Psoas muscle (tissue), 8 donors: Measurements from ENCODE around the gene PARP2. TPM values are rescaled to one million over a fixed set of nuclear protein-coding genes. Genes with fewer than 3 reads are reported as not detected.

ENCODE experiments used
- ATAC-seq, 4 donors: fragments of 200-7000 bp; cut with Tn5 transposase; one replicate each; pipeline ENCODE4 v1.9.1; 2020; ENCODE audit warnings: moderate library complexity in 3 of 4, mild to moderate bottlenecking in 2 of 4
- DNase-seq, 2 donors: peaks; one replicate each; pipeline ENCODE4 v3.0.0-alpha.2; 2020
- H3K27ac ChIP-seq: fragments of 200-600 bp; one replicate; pipeline ENCODE4 v1.8.0; 2022
- H3K27me3 ChIP-seq, 3 donors: fragments of 200-600 bp in 1 of 3; one replicate each; pipeline versions ENCODE4 v1.6.1 to v1.8.0; 2013 to 2022; ENCODE audit warnings: low read length in 2 of 3, mild to moderate bottlenecking in 2 of 3, moderate library complexity in 1 of 3; ENCODE audit not compliant: insufficient read depth in 3 of 3
- H3K36me3 ChIP-seq, 2 donors: fragments of 200-600 bp in 1 of 2; one replicate each; pipeline versions ENCODE4 v1.6.1 to v1.8.0; 2013 to 2022; ENCODE audit warnings: low read depth in 1 of 2, mild to moderate bottlenecking in 1 of 2, moderate library complexity in 1 of 2; ENCODE audit not compliant: insufficient read depth in 1 of 2
- H3K4me1 ChIP-seq: fragments of 200-600 bp; one replicate; pipeline ENCODE4 v1.8.0; 2022
- H3K4me3 ChIP-seq: fragments of 200-600 bp; one replicate; pipeline ENCODE4 v1.8.0; 2022; ENCODE audit warnings: mild to moderate bottlenecking
- H3K9me3 ChIP-seq: fragments of 200-600 bp; one replicate; pipeline ENCODE4 v1.8.0; 2022
- CTCF ChIP-seq: fragments of 200-600 bp; IDR thresholded peaks from one replicate; pipeline ENCODE4 v1.8.0; 2022; ENCODE audit warnings: antibody characterized with exemption
- WGBS, 3 donors: extraction: QIAGEN DNeasy Blood & Tissue Kit; methylation state at CpG; one replicate each; pipeline versions ENCODE4 v1.1.6 to v1.1.7; 2013; 5-methylcytosine and 5-hydroxymethylcytosine counted together
- intact Hi-C, 2 donors: fragments of 100-400 bp; cut with DNase I; formaldehyde crosslinking; loops; one replicate each; pipeline versions ENCODE4 v1.11.0 to v1.14.2; 2022
- polyA plus RNA-seq, 3 donors: library from polyadenylated mRNA; stranded (reverse); fragments of 200-250 nt; gene quantifications; one replicate each; pipeline ENCODE4 v1.2.3, GENCODE V29; 2013
- total RNA-seq, 4 donors: library from RNA; stranded (reverse); fragmentation: NEBNext Ultra II Directional in 2 of 4; extraction: Animal tissue kit (Norgen Biotek cat#: 25700) in 2 of 4; gene quantifications; one replicate each; pipeline versions ENCODE4 v1.2.1 to v1.2.4, GENCODE V29; 2021 to 2023
- donor health status: healthy with polysubstance abuse.
- donor health status: DM: no; HTN: no; CAD: no; lungs with moderate emphysema.
- donor health status: Bipolar disorder and iron deficiency.
- donor health status: healthy.
- donor health status: DM: yes; HTN: yes; CAD: no.
- donor health status: DM: no; HTN: no; CAD: no.
- donor health status: DM: no; HTN: no; CAD: no.
- donor health status: DM: yes; HTN: yes; CAD: no.

Gene PARP2
- total and polyA plus RNA-seq, 7 donors: 10.2 to 30.1 (median 14.7) TPM

GRCh38 chr14:20380681-20381080 lies 37.2 kb downstream of the PARP2 start:
- no peak overlapping the region for H3K27ac ChIP-seq
- no peak for TF ChIP-seq CTCF
- H3K4me3 ChIP-seq: no peak overlapping the region
- no peak for DNase-seq
- 84 to 88% (median 88%) methylated on average over 6 of the region's 6 CpGs for WGBS, 3 donors
- H3K4me1 ChIP-seq: no peaks in the 10 kb centered on the region
- intact Hi-C loops: no loop called here
- ATAC-seq: no peak
- no peaks in the 10 kb centered on the region for H3K9me3 ChIP-seq
- no peaks in the 10 kb centered on the region for H3K27me3 ChIP-seq
- H3K36me3 ChIP-seq: peaks cover 13 to 100% of the 10 kb centered on the region in 2 donors

- no peak overlapping the region for H3K27ac ChIP-seq
- H3K36me3 ChIP-seq: peaks cover 17 to 100% of the 10 kb centered on the region in 2 donors
- DNase-seq: no peak
- intact Hi-C loops: no loop called here
- no peaks in the 10 kb centered on the region for H3K27me3 ChIP-seq
- no peaks in the 10 kb centered on the region for H3K4me1 ChIP-seq
- no peak overlapping the region for H3K4me3 ChIP-seq
- 80 to 86% (median 82%) methylated on average over 7 of the region's 7 CpGs for WGBS, 3 donors
- no peak for TF ChIP-seq CTCF
- no peaks in the 10 kb centered on the region for H3K9me3 ChIP-seq
- no peak for ATAC-seq
Measured at GRCh38 chr14:20381341-20381740, 37.9 kb downstream of the PARP2 start.

- TF ChIP-seq CTCF: no peak
- Histone ChIP-seq H3K4me3 (no peak overlapping the region), H3K27ac (no peak overlapping the region), H3K4me1 (no peaks in the 10 kb centered on the region), H3K9me3 (no peaks in the 10 kb centered on the region), H3K27me3 (no peaks in the 10 kb centered on the region), H3K36me3 (peaks cover 16 to 100% of the 10 kb centered on the region in 2 donors)
- DNase-seq (no peak), ATAC-seq (no peak)
- intact Hi-C loops: no loop called here
- WGBS, 3 donors: 93 to 96% (median 94%) methylated on average over 12 of the region's 12 CpGs
Measured at GRCh38 chr14:20382526-20382925, 39.1 kb downstream of the PARP2 start.

GRCh38 chr14:20383032-20383431 lies 39.6 kb downstream of the PARP2 start:
- Histone ChIP-seq H3K9me3 (no peaks in the 10 kb centered on the region), H3K4me1 (no peaks in the 10 kb centered on the region), H3K36me3 (peaks cover 19 to 100% of the 10 kb centered on the region in 2 donors), H3K4me3 (no peak overlapping the region), H3K27ac (no peak overlapping the region), H3K27me3 (no peaks in the 10 kb centered on the region)
- 95 to 96% (median 96%) methylated on average over 10 of the region's 10 CpGs for WGBS, 3 donors
- intact Hi-C loops: no loop called here
- TF ChIP-seq CTCF: no peak
- no peak for DNase-seq
- ATAC-seq: no peak

- Histone ChIP-seq H3K27ac (no peak overlapping the region), H3K4me3 (no peak overlapping the region), H3K27me3 (no peaks in the 10 kb centered on the region), H3K4me1 (no peaks in the 10 kb centered on the region), H3K36me3 (peaks cover 21 to 100% of the 10 kb centered on the region in 2 donors), H3K9me3 (no peaks in the 10 kb centered on the region)
- intact Hi-C loops: no loop called here
- TF ChIP-seq CTCF: no peak
- 93 to 97% (median 95%) methylated on average over 5 of the region's 5 CpGs for WGBS, 3 donors
- DNase-seq (no peak), ATAC-seq (peak in 1 of 4 donors; percentile 8)
Measured at GRCh38 chr14:20383636-20384035, 40.2 kb downstream of the PARP2 start.
